Measurements from ENCODE around the gene MNT.

Gene MNT

GRCh38 chr17:2379489-2380225 lies 21.2 kb downstream of the MNT start:
- no peak for DNase-seq

GRCh38 chr17:2378905-2379304 lies 22.0 kb downstream of the MNT start:
- no peak for DNase-seq

- no peak for DNase-seq
Observed at GRCh38 chr17:2377659-2378058, 23.2 kb downstream of the MNT start.

- DNase-seq, result no peak
Observed at GRCh38 chr17:2376107-2376506, 24.8 kb downstream of the MNT start.

GRCh38 chr17:2375406-2375805 lies 25.5 kb downstream of the MNT start:
- no peak for DNase-seq

- DNase-seq, result no peak
Observed at GRCh38 chr17:2374549-2375285, 26.1 kb downstream of the MNT start.

- no peak for DNase-seq
Observed at GRCh38 chr17:2373179-2373578, 27.7 kb downstream of the MNT start.

- DNase-seq, result no peak
Observed at GRCh38 chr17:2372681-2373080, 28.2 kb downstream of the MNT start.

- no peak for DNase-seq
Observed at GRCh38 chr17:2372180-2372579, 28.7 kb downstream of the MNT start.

- no peak for DNase-seq
Observed at GRCh38 chr17:2371183-2372130, 29.4 kb downstream of the MNT start.

GRCh38 chr17:2370211-2370589 lies 30.7 kb downstream of the MNT start:
- DNase-seq, result no peak

GRCh38 chr17:2369551-2370210 lies 31.2 kb downstream of the MNT start:
- DNase-seq, result no peak

GRCh38 chr17:2369039-2369438 lies 31.8 kb downstream of the MNT start:
- DNase-seq, result no peak

GRCh38 chr17:2368359-2368758 lies 32.5 kb downstream of the MNT start:
- DNase-seq, result no peak

GRCh38 chr17:2366747-2367494 lies 33.9 kb downstream of the MNT start:
- no peak for DNase-seq

GRCh38 chr17:2365132-2365531 lies 35.7 kb downstream of the MNT start:
- no peak for DNase-seq

- no peak for DNase-seq
Observed at GRCh38 chr17:2364763-2365116, 36.1 kb downstream of the MNT start.

GRCh38 chr17:2363851-2364762 lies 36.8 kb downstream of the MNT start:
- no peak for DNase-seq

GRCh38 chr17:2363318-2363717 lies 37.5 kb downstream of the MNT start:
- no peak for DNase-seq

- DNase-seq, result no peak
Observed at GRCh38 chr17:2362881-2363280, 38.0 kb downstream of the MNT start.

GRCh38 chr17:2362416-2362815 lies 38.4 kb downstream of the MNT start:
- DNase-seq, result no peak

Data from activated CD4-positive, alpha-beta T cell treated with anti-CD3 and anti-CD28 coated beads, Interleukin-2, amount 50 U/mL, for 4 hours (primary cell).